Sciatic nerve (tissue), 2 donors: ENCODE data around the gene LRRC61. TPM values are rescaled to one million over a fixed set of nuclear protein-coding genes. Genes with fewer than 3 reads are reported as not detected.

Source experiments
- ATAC-seq: fragments of 200-7000 bp; cut with Tn5 transposase; one replicate; pipeline ENCODE4 v1.9.1; 2020; ENCODE audit warnings: mild to moderate bottlenecking, moderate library complexity
- DNase-seq: peaks from one replicate; pipeline ENCODE4 v3.0.0-alpha.2; 2020; ENCODE audit warnings: low spot score
- intact Hi-C: fragments of 100-400 bp; cut with DNase I; formaldehyde crosslinking; loops from one replicate; pipeline ENCODE4 v1.14.2; 2022
- total RNA-seq: library from RNA; stranded (reverse); fragmentation: NEBNext Ultra II Directional; extraction: Animal tissue kit (Norgen Biotek cat#: 25700); gene quantifications from one replicate; pipeline ENCODE4 v1.2.1, GENCODE V29; 2021
- donor health status: DM: no; HTN: no; CAD: no.
- donor health status: DM: no; HTN: no; CAD: no.

LRRC61 gene
- total RNA-seq, 1 donor from 2014 or later, result 5.8 TPM

- intact Hi-C loops, result no loop called here
- DNase-seq, result peak; percentile 82
- ATAC-seq, result peak; percentile 91
These were observed 18.3 kb downstream of the LRRC61 start, which contains the start of gene RARRES2 for GRCh38 chr7:150341263-150342120. RARRES2 (minus strand) TSS chr7:150341629; CDS start chr7:150340609, 1,020 bp downstream.

- ATAC-seq (peak; percentile 16), DNase-seq (no peak)
- intact Hi-C loops, result no loop called here
These were observed 18.9 kb downstream of the LRRC61 start for GRCh38 chr7:150342121-150342408.

- DNase-seq, result no peak
- ATAC-seq, result no peak
- intact Hi-C loops, result no loop called here
These were observed 20.1 kb downstream of the LRRC61 start for GRCh38 chr7:150343225-150343624.

- ATAC-seq (no peak), DNase-seq (no peak)
- intact Hi-C loops, result no loop called here
These were observed 21.1 kb downstream of the LRRC61 start for GRCh38 chr7:150344299-150344698.

- DNase-seq (no peak), ATAC-seq (no peak)
- intact Hi-C loops, result no loop called here
These were observed 21.9 kb downstream of the LRRC61 start for GRCh38 chr7:150345012-150345411.

- peak; percentile 26 for DNase-seq
- intact Hi-C loops, result no loop called here
- no peak for ATAC-seq
These were observed 23.8 kb downstream of the LRRC61 start for GRCh38 chr7:150346922-150347321.

- no peak for ATAC-seq
- intact Hi-C loops, result no loop called here
- peak; percentile 15 for DNase-seq
These were observed 28.5 kb downstream of the LRRC61 start for GRCh38 chr7:150351587-150352194.

- intact Hi-C loops, result no loop called here
- ATAC-seq, result no peak
- DNase-seq, result no peak
These were observed 32.5 kb downstream of the LRRC61 start for GRCh38 chr7:150355666-150356059.

GRCh38 chr7:150356265-150356897 lies 33.2 kb downstream of the LRRC61 start:
- DNase-seq (peak; percentile 35), ATAC-seq (no peak)
- intact Hi-C loops, result no loop called here

GRCh38 chr7:150357270-150357669 lies 34.1 kb downstream of the LRRC61 start:
- DNase-seq, result peak; percentile 52
- ATAC-seq, result no peak
- intact Hi-C loops, result no loop called here

- intact Hi-C loops, result no loop called here
- peak; percentile 17 for DNase-seq
These were observed 34.7 kb downstream of the LRRC61 start for GRCh38 chr7:150357771-150358427.

GRCh38 chr7:150358433-150358832 lies 35.3 kb downstream of the LRRC61 start:
- no peak for DNase-seq
- no peak for ATAC-seq
- intact Hi-C loops, result no loop called here

More at GRCh38 chr7:150357771-150358427, 34.7 kb downstream of the LRRC61 start:
- no peak for ATAC-seq

- DNase-seq, result peak; percentile 5
- no peak for ATAC-seq
- intact Hi-C loops, result no loop called here
These were observed 36.0 kb downstream of the LRRC61 start for GRCh38 chr7:150358988-150359621.

- DNase-seq (peak; percentile 21), ATAC-seq (no peak)
- intact Hi-C loops, result no loop called here
These were observed 36.6 kb downstream of the LRRC61 start for GRCh38 chr7:150359622-150360362.

- no peak for ATAC-seq
- intact Hi-C loops, result no loop called here
- DNase-seq, result no peak
These were observed 37.4 kb downstream of the LRRC61 start for GRCh38 chr7:150360363-150361058.

GRCh38 chr7:150361402-150361801 lies 38.2 kb downstream of the LRRC61 start:
- no peak for ATAC-seq
- intact Hi-C loops, result no loop called here
- DNase-seq, result peak; percentile 41

GRCh38 chr7:150361807-150362621 lies 38.9 kb downstream of the LRRC61 start:
- peak; percentile 45 for DNase-seq
- ATAC-seq, result no peak
- intact Hi-C loops, result no loop called here
